ENCODE measurements around the gene SFT2D1. TPM values are rescaled to one million over a fixed set of nuclear protein-coding genes. Genes with fewer than 3 reads are reported as not detected.

The SFT2D1 gene
- total and polyA plus RNA-seq, 9 of the 15 experiments (the other 6 are each of a cell fraction or from before 2014, with no cell fraction given), result 54.4 to 140 (median 74.6) TPM

- peak; percentile 95 for TF ChIP-seq ZBTB40 (IDR thresholded peaks at IDR 0.05)
- TF ChIP-seq ZBTB40 (CRISPR knock-in tag; IDR thresholded peaks at IDR 0.05), result no peak
- no peak for TF ChIP-seq CBFA2T2 (conservative IDR thresholded peaks at IDR 0.05)
- TF ChIP-seq MEF2D (tag; conservative IDR thresholded peaks at IDR 0.05; ENCODE audit: low read depth), result no peak
- 0 out of 2 replicates have a peak, but pooled peaks have one; percentile 60 for TF ChIP-seq ZNF224 (CRISPR knock-in tag; IDR thresholded peaks at IDR 0.05)
- TF ChIP-seq CREB3L1 (IDR thresholded peaks at IDR 0.05; ENCODE audit: borderline replicate concordance, low read depth), result peak; percentile 31; the same call in 1 of the 2 replicates
- no peak for TF ChIP-seq ZNF146 (CRISPR knock-in tag; IDR thresholded peaks at IDR 0.05; ENCODE audit: unreplicated experiment)
- peak; percentile 54; the same call in 1 of the 2 replicates for TF ChIP-seq ETS1 (conservative IDR thresholded peaks at IDR 0.05; ENCODE audit: control insufficient read depth, low read depth, low read length)
- TF ChIP-seq ATF4 (CRISPR knock-in tag; IDR thresholded peaks at IDR 0.05), result no peak
- no peak for TF ChIP-seq CGGBP1 (CRISPR knock-in tag; IDR thresholded peaks at IDR 0.05)
- no peak for TF ChIP-seq SMC3 (conservative IDR thresholded peaks at IDR 0.05; ENCODE audit: insufficient read depth, low read depth, low read length)
Observed at GRCh38 chr6:166342349-166343149, at the start of gene SFT2D1 (continued).
